GM19397 (cell line): ENCODE results near the gene DAB2IP.

Experiments used
- ATAC-seq: cut with Tn5 transposase; IDR thresholded peaks from one replicate; pipeline ENCODE4 v1.9.1; 2021; ENCODE audit warnings: mild to moderate bottlenecking, moderate library complexity; ENCODE audit not compliant: unreplicated experiment

The DAB2IP gene

GRCh38 chr9:121813519-121814210 lies 162.2 kb downstream of the DAB2IP start:
- ATAC-seq: no peak

GRCh38 chr9:121814594-121814993 lies 163.2 kb downstream of the DAB2IP start:
- ATAC-seq: no peak

- ATAC-seq: no peak
Observed at GRCh38 chr9:121815084-121815483, 163.7 kb downstream of the DAB2IP start.

- ATAC-seq: no peak
Observed at GRCh38 chr9:121815546-121816448, 164.4 kb downstream of the DAB2IP start.

GRCh38 chr9:121816449-121816817 lies 165.0 kb downstream of the DAB2IP start:
- ATAC-seq: no peak

GRCh38 chr9:121816845-121817450 lies 165.5 kb downstream of the DAB2IP start:
- ATAC-seq: no peak

- no peak for ATAC-seq
Observed at GRCh38 chr9:121817476-121817875, 166.0 kb downstream of the DAB2IP start.

GRCh38 chr9:121818016-121818661 lies 166.7 kb downstream of the DAB2IP start:
- no peak for ATAC-seq

- ATAC-seq: no peak
Observed at GRCh38 chr9:121818841-121819427, 167.5 kb downstream of the DAB2IP start.

GRCh38 chr9:121819428-121820231 lies 168.2 kb downstream of the DAB2IP start:
- ATAC-seq: no peak

GRCh38 chr9:121820286-121821005 lies 169.0 kb downstream of the DAB2IP start:
- no peak for ATAC-seq

- no peak for ATAC-seq
Observed at GRCh38 chr9:121821326-121821725, 169.9 kb downstream of the DAB2IP start.

GRCh38 chr9:121822093-121823085 lies 171.0 kb downstream of the DAB2IP start:
- ATAC-seq: no peak

- ATAC-seq: no peak
Observed at GRCh38 chr9:121823451-121824169, 172.2 kb downstream of the DAB2IP start.

GRCh38 chr9:121824651-121825030 lies 173.2 kb downstream of the DAB2IP start:
- no peak for ATAC-seq

GRCh38 chr9:121825031-121825691 lies 173.7 kb downstream of the DAB2IP start:
- ATAC-seq: no peak

- ATAC-seq: no peak
Observed at GRCh38 chr9:121826711-121827110, 175.3 kb downstream of the DAB2IP start.
